H9 (cell line): Measurements from ENCODE around the gene TMTC3. TPM values are rescaled to one million over a fixed set of nuclear protein-coding genes. Genes with fewer than 3 reads are reported as not detected.

Experiments used
- DNase-seq: peaks from one replicate; pipeline ENCODE4 v3.0.0-alpha.2; 2017
- H2AFZ ChIP-seq: one replicate; pipeline ENCODE4 v1.6.1; 2013; ENCODE audit warnings: mild to moderate bottlenecking, low read length, control low read depth, moderate library complexity
- H2AK5ac ChIP-seq: 2 replicates; pipeline ENCODE4 v1.6.1; 2013; ENCODE audit warnings: low read length, control low read depth, mixed read lengths; ENCODE audit not compliant: insufficient read length
- H2BK120ac ChIP-seq: one replicate; pipeline ENCODE4 v1.6.1; 2013; ENCODE audit warnings: low read depth, mild to moderate bottlenecking, low read length, control low read depth, inconsistent platforms; ENCODE audit not compliant: poor library complexity, severe bottlenecking
- H2BK12ac ChIP-seq: 2 replicates; pipeline ENCODE4 v1.6.1; 2013; ENCODE audit warnings: low read length, control low read depth, mixed read lengths, low read depth; ENCODE audit not compliant: insufficient read length
- H2BK15ac ChIP-seq: 2 replicates; pipeline ENCODE4 v1.6.1; 2013; ENCODE audit warnings: low read depth, low read length, control low read depth
- H2BK20ac ChIP-seq: one replicate; pipeline ENCODE4 v1.6.1; 2013; ENCODE audit warnings: low read depth, mild to moderate bottlenecking, low read length, control low read depth, inconsistent platforms; ENCODE audit not compliant: poor library complexity, severe bottlenecking
- H2BK5ac ChIP-seq: 2 replicates; pipeline ENCODE4 v1.6.1; 2013; ENCODE audit warnings: low read length, control low read depth, mixed read lengths; ENCODE audit not compliant: insufficient read length
- H3K14ac ChIP-seq: 2 replicates; pipeline ENCODE4 v1.6.1; 2013; ENCODE audit warnings: low read length, control low read depth; ENCODE audit not compliant: insufficient read depth
- H3K18ac ChIP-seq: 2 replicates; pipeline ENCODE4 v1.6.1; 2013; ENCODE audit warnings: low read depth, mild to moderate bottlenecking, mixed read lengths, low read length, control low read depth; ENCODE audit not compliant: insufficient read length
- H3K23ac ChIP-seq: 2 replicates; pipeline ENCODE4 v1.6.1; 2013; ENCODE audit warnings: low read length, control low read depth, mixed read lengths, low read depth; ENCODE audit not compliant: insufficient read length
- H3K23me2 ChIP-seq: 2 replicates; pipeline ENCODE4 v1.6.1; 2013; ENCODE audit warnings: low read depth, mild to moderate bottlenecking, mixed read lengths, low read length, control low read depth; ENCODE audit not compliant: insufficient read length, poor library complexity, severe bottlenecking
- H3K27ac ChIP-seq: 2 replicates; pipeline ENCODE4 v1.5.1; 2013; ENCODE audit warnings: low read length, control low read depth, mixed read lengths, low read depth; ENCODE audit not compliant: insufficient read length
- H3K27me3 ChIP-seq: 2 replicates; pipeline ENCODE4 v1.6.1; 2013; ENCODE audit warnings: low read length, control low read depth, inconsistent platforms; ENCODE audit not compliant: insufficient read depth
- H3K4ac ChIP-seq: 2 replicates; pipeline ENCODE4 v1.6.1; 2013; ENCODE audit warnings: low read depth, mild to moderate bottlenecking, control low read depth, inconsistent platforms, low read length, moderate library complexity
- H3K4me1 ChIP-seq: 2 replicates; pipeline ENCODE4 v1.6.1; 2013; ENCODE audit warnings: low read length, control low read depth, inconsistent platforms; ENCODE audit not compliant: insufficient read depth
- H3K4me2 ChIP-seq: 2 replicates; pipeline ENCODE4 v1.6.1; 2013; ENCODE audit warnings: low read length, control low read depth, mixed read lengths; ENCODE audit not compliant: insufficient read length, insufficient read depth
- H3K56ac ChIP-seq: 2 replicates; pipeline ENCODE4 v1.6.1; 2013; ENCODE audit warnings: low read depth, mild to moderate bottlenecking, mixed read lengths, low read length, control low read depth; ENCODE audit not compliant: insufficient read length
- H3K79me1 ChIP-seq: 2 replicates; pipeline ENCODE4 v1.6.1; 2013; ENCODE audit warnings: low read depth, mild to moderate bottlenecking, moderate library complexity, low read length, control low read depth, inconsistent platforms; ENCODE audit not compliant: insufficient read depth, poor library complexity, severe bottlenecking
- H3K79me2 ChIP-seq: 2 replicates; pipeline ENCODE4 v1.6.1; 2013; ENCODE audit warnings: low read length, control low read depth, inconsistent platforms; ENCODE audit not compliant: insufficient read depth
- H3K9ac ChIP-seq: 2 replicates; pipeline ENCODE4 v1.6.1; 2013; ENCODE audit warnings: low read length, control low read depth, mixed read lengths; ENCODE audit not compliant: insufficient read length; ENCODE audit errors: extremely low read depth
- H3K9me3 ChIP-seq: one replicate; pipeline ENCODE4 v1.6.1; 2013; ENCODE audit warnings: low read depth, low read length, inconsistent platforms; ENCODE audit not compliant: control insufficient read depth
- H3T11ph ChIP-seq: one replicate; pipeline ENCODE4 v1.6.1; 2013; ENCODE audit warnings: mild to moderate bottlenecking, low read length, control low read depth, inconsistent platforms
- H4K20me1 ChIP-seq: one replicate; pipeline ENCODE4 v1.6.1; 2013; ENCODE audit not compliant: control insufficient read depth, insufficient read length, insufficient read depth
- H4K5ac ChIP-seq: 2 replicates; pipeline ENCODE4 v1.6.1; 2013; ENCODE audit warnings: low read depth, mild to moderate bottlenecking, mixed read lengths, low read length, control low read depth; ENCODE audit not compliant: insufficient read length
- H4K8ac ChIP-seq: replicated peaks from 2 replicates; pipeline ENCODE4 v1.6.1; 2013; ENCODE audit warnings: low read length, control low read depth, mixed read lengths, low read depth; ENCODE audit not compliant: insufficient read length
- H4K91ac ChIP-seq: 2 replicates; pipeline ENCODE4 v1.6.1; 2013; ENCODE audit warnings: low read depth, mild to moderate bottlenecking, moderate library complexity, mixed read lengths, low read length, control low read depth; ENCODE audit not compliant: insufficient read length
- H3K27ac Mint-ChIP-seq, 3 experiments: 2 replicates in 2 of 3; 3 replicates in 1 of 3; pipeline ENCODE4 v1.8.0; 2020 to 2021; ENCODE audit warnings: mixed read lengths in 3 of 3, mild to moderate bottlenecking in 1 of 3, moderate library complexity in 1 of 3
- H3K27me3 Mint-ChIP-seq: 2 replicates; pipeline ENCODE4 v1.8.0; 2021; ENCODE audit warnings: low read depth, mild to moderate bottlenecking, moderate library complexity, mixed read lengths
- H3K36me3 Mint-ChIP-seq, 3 experiments: 2 replicates in 2 of 3; 3 replicates in 1 of 3; pipeline ENCODE4 v1.8.0; 2020 to 2021; ENCODE audit warnings: low read depth in 3 of 3, mixed read lengths in 3 of 3; ENCODE audit not compliant: insufficient read depth in 1 of 3
- H3K4me1 Mint-ChIP-seq, 2 experiments: 2 replicates each; pipeline ENCODE4 v1.8.0; 2020; ENCODE audit warnings: mixed read lengths in 2 of 2
- H3K4me3 Mint-ChIP-seq, 2 experiments: 2 replicates in 1 of 2; 3 replicates in 1 of 2; pipeline ENCODE4 v1.8.0; 2020 to 2021; ENCODE audit warnings: mild to moderate bottlenecking in 2 of 2, mixed read lengths in 2 of 2, moderate library complexity in 1 of 2
- H3K9me3 Mint-ChIP-seq, 2 experiments: 2 replicates in 1 of 2; 3 replicates in 1 of 2; pipeline ENCODE4 v1.8.0; 2020; ENCODE audit warnings: mild to moderate bottlenecking in 2 of 2, mixed read lengths in 2 of 2, moderate library complexity in 1 of 2
- CTCF ChIP-seq: fragments of 200-600 bp; sonication (generic); conservative IDR thresholded peaks from 3 replicates; pipeline ENCODE4 v1.8.0; 2021; ENCODE audit warnings: antibody characterized with exemption, mild to moderate bottlenecking
- total RNA-seq: library from RNA; stranded (reverse); gene quantifications from 2 replicates; pipeline ENCODE4 v1.2.1, GENCODE V29; 2021

TMTC3 gene
- total RNA-seq, 1 experiment from 2014 or later: 37.7 TPM

GRCh38 chr12:88223519-88223918 is 81.4 kb downstream of the TMTC3 start:
- Histone ChIP-seq H3T11ph (no peak overlapping the region), H2BK5ac (no peak overlapping the region), H3K4me2 (no peak overlapping the region), H3K79me2 (no peaks in the 10 kb centered on the region), H2BK15ac (no peak overlapping the region), H3K56ac (no peak overlapping the region), H3K27me3 (no peaks in the 10 kb centered on the region), H4K91ac (no peak overlapping the region), H3K9ac (no peak overlapping the region), H2BK20ac (no peak overlapping the region), H3K23ac (no peak overlapping the region), H3K18ac (no peak overlapping the region), H3K79me1 (no peaks in the 10 kb centered on the region), H2AFZ (no peak overlapping the region), H2BK120ac (no peak overlapping the region), H4K5ac (no peak overlapping the region), H3K23me2 (no peaks in the 10 kb centered on the region), H3K9me3 (no peaks in the 10 kb centered on the region), H2BK12ac (no peak overlapping the region), H3K27ac (no peak overlapping the region), H4K8ac (no peak overlapping the region), H3K4ac (no peak overlapping the region), H3K4me1 (no peaks in the 10 kb centered on the region), H4K20me1 (no peaks in the 10 kb centered on the region), H3K14ac (no peak overlapping the region), H2AK5ac (no peak overlapping the region)
- no peak overlapping the region for H3K27ac Mint-ChIP-seq
- peaks cover 3 to 26% of the 10 kb centered on the region in 2 experiments for H3K9me3 Mint-ChIP-seq
- H3K4me1 Mint-ChIP-seq: peaks cover 19 to 22% of the 10 kb centered on the region in 2 experiments
- no peak overlapping the region for H3K4me3 Mint-ChIP-seq
- no peak for DNase-seq
- TF ChIP-seq CTCF: no peak
- no peaks in the 10 kb centered on the region for H3K27me3 Mint-ChIP-seq
- peaks cover 0 to 1% (median 1%) of the 10 kb centered on the region in 3 experiments; a peak in 4 of 7 replicates for H3K36me3 Mint-ChIP-seq
